ENCODE data around the gene FOXC2.

GRCh38 chr16:86530251-86531190 lies 36.1 kb upstream of the FOXC2 start:
- TF ChIP-seq CTCF (IDR thresholded peaks at IDR 0.05), result no peak
- no peak for TF ChIP-seq EZH2 (IDR thresholded peaks at IDR 0.05; ENCODE audit: borderline replicate concordance, insufficient read depth, low read depth, low read length, poor library complexity, severe bottlenecking)
